Esophagus squamous epithelium (tissue), 5 donors: Measurements from ENCODE around the gene IL1A. TPM values are rescaled to one million over a fixed set of nuclear protein-coding genes. Genes with fewer than 3 reads are reported as not detected.

Experiments used
- DNase-seq: peaks from one replicate; lab custom pipeline; 2025; lab: John Stamatoyannopoulos, UW
- H3K27ac ChIP-seq, 4 donors: fragments of 200-600 bp; sonication (generic); one replicate each; pipeline ENCODE4 v1.5.1; 2016 to 2019; ENCODE audit warnings: mild to moderate bottlenecking in 1 of 4
- H3K27me3 ChIP-seq, 4 donors: fragments of 200-600 bp; sonication (generic); 1 replicate in 3 of 4; 2 replicates in 1 of 4; pipeline versions ENCODE4 v1.5.1 to v1.6.0; 2017 to 2021; ENCODE audit warnings: antibody characterized with exemption in 1 of 4
- H3K36me3 ChIP-seq, 3 donors: fragments of 200-600 bp; sonication (generic); one replicate each; pipeline ENCODE4 v1.5.1; 2016 to 2019
- H3K4me1 ChIP-seq, 3 donors: fragments of 200-600 bp; sonication (generic); one replicate each; pipeline ENCODE4 v1.5.1; 2017 to 2019
- H3K4me3 ChIP-seq, 4 donors: fragments of 200-600 bp; sonication (generic); 1 replicate in 3 of 4; 2 replicates in 1 of 4; pipeline ENCODE4 v1.5.1; 2016 to 2019; ENCODE audit warnings: mild to moderate bottlenecking in 2 of 4, moderate library complexity in 1 of 4
- H3K9me3 ChIP-seq, 3 donors: fragments of 200-600 bp; sonication (generic); one replicate each; pipeline ENCODE4 v1.5.1; 2016 to 2019
- CTCF ChIP-seq, 6 experiments: fragments of 450-650 bp in 4 of 6; fragments of 200-600 bp in 2 of 6; sonication (generic) in 2 of 6; IDR thresholded peaks; one replicate each; pipeline ENCODE4 v1.5.1; 2016 to 2019; ENCODE audit warnings: antibody characterized with exemption in 6 of 6, mild to moderate bottlenecking in 4 of 6, moderate library complexity in 4 of 6
- POLR2A ChIP-seq, 4 donors: fragments of 450-650 bp; IDR thresholded peaks; one replicate each; pipeline ENCODE4 v1.6.1; 2017; ENCODE audit warnings: antibody characterized with exemption in 4 of 4, mild to moderate bottlenecking in 4 of 4, moderate library complexity in 3 of 4
- WGBS, 2 donors: methylation state at CpG; one replicate each; pipeline ENCODE4 v1.1.5; 2018; 5-methylcytosine and 5-hydroxymethylcytosine counted together
- intact Hi-C: fragments of 100-400 bp; cut with DNase I; formaldehyde crosslinking; loops from one replicate; pipeline ENCODE4 v1.15.0; 2022
- total RNA-seq, 4 donors: library from RNA; depleted of rRNA; stranded (reverse); fragments of >200 nt; gene quantifications; one replicate each; pipeline ENCODE4 v1.1.0, GENCODE V29; 2016
- donor health status: DM: yes; HTN: yes; CAD: no.

Gene IL1A
- total RNA-seq, 4 donors from 2014 or later, result 0.53 to 37.4 (median 4.3) TPM

GRCh38 chr2:112733456-112733855, 50.8 kb downstream of the IL1A start:
- H3K9me3 ChIP-seq, result no peaks in the 10 kb centered on the region
- intact Hi-C loops, result no loop called here
- no peaks in the 10 kb centered on the region for H3K36me3 ChIP-seq
- H3K4me1 ChIP-seq, result no peaks in the 10 kb centered on the region
- TF ChIP-seq CTCF (IDR thresholded peaks at IDR 0.05) (no peak), POLR2A (IDR thresholded peaks at IDR 0.05) (no peak)
- no peak for DNase-seq
- H3K27ac ChIP-seq, result no peak overlapping the region
- no peak overlapping the region for H3K4me3 ChIP-seq
- 50 to 85% methylated on average over 1 to 3 of the region's 4 CpGs for WGBS, 2 donors
- H3K27me3 ChIP-seq, result no peaks in the 10 kb centered on the region

- intact Hi-C loops, result no loop called here
- no peaks in the 10 kb centered on the region for H3K9me3 ChIP-seq
- TF ChIP-seq POLR2A (IDR thresholded peaks at IDR 0.05) (no peak), CTCF (IDR thresholded peaks at IDR 0.05) (no peak)
- 84 to 92% methylated on average over 2 of the region's 2 CpGs for WGBS, 2 donors
- DNase-seq, result no peak
- H3K36me3 ChIP-seq, result no peaks in the 10 kb centered on the region
- H3K4me3 ChIP-seq, result no peak overlapping the region
- H3K27ac ChIP-seq, result no peak overlapping the region
- no peaks in the 10 kb centered on the region for H3K27me3 ChIP-seq
- peaks cover 0 to 6% (median 2%) of the 10 kb centered on the region in 3 donors for H3K4me1 ChIP-seq
These were observed 52.8 kb downstream of the IL1A start for GRCh38 chr2:112731479-112731878.

- intact Hi-C loops, result no loop called here
- Histone ChIP-seq H3K9me3 (no peaks in the 10 kb centered on the region), H3K27ac (no peak overlapping the region), H3K4me1 (peaks cover 0 to 11% (median 4%) of the 10 kb centered on the region in 3 donors), H3K27me3 (no peaks in the 10 kb centered on the region), H3K4me3 (no peak overlapping the region), H3K36me3 (no peaks in the 10 kb centered on the region)
- no peak for DNase-seq
- WGBS, 2 donors, result 81 to 92% methylated on average over 5 of the region's 5 CpGs
- TF ChIP-seq POLR2A (IDR thresholded peaks at IDR 0.05) (no peak), CTCF (IDR thresholded peaks at IDR 0.05) (no peak)
These were observed 53.5 kb downstream of the IL1A start for GRCh38 chr2:112730791-112731190.

- no peaks in the 10 kb centered on the region for H3K36me3 ChIP-seq
- TF ChIP-seq CTCF (IDR thresholded peaks at IDR 0.05) (no peak), POLR2A (IDR thresholded peaks at IDR 0.05) (no peak)
- WGBS, 2 donors, result 80 to 84% methylated on average over 8 of the region's 8 CpGs
- H3K27ac ChIP-seq, result no peak overlapping the region
- no peak overlapping the region for H3K4me3 ChIP-seq
- H3K9me3 ChIP-seq, result no peaks in the 10 kb centered on the region
- no peaks in the 10 kb centered on the region for H3K27me3 ChIP-seq
- intact Hi-C loops, result no loop called here
- no peak for DNase-seq
- peaks cover 0 to 11% (median 4%) of the 10 kb centered on the region in 3 donors for H3K4me1 ChIP-seq
These were observed 54.1 kb downstream of the IL1A start for GRCh38 chr2:112730216-112730615.

- DNase-seq, result no peak
- WGBS, 2 donors, result 49 to 50% methylated on average over 9 to 11 of the region's 11 CpGs
- Histone ChIP-seq H3K27ac (no peak overlapping the region), H3K4me3 (no peak overlapping the region), H3K27me3 (no peaks in the 10 kb centered on the region), H3K9me3 (no peaks in the 10 kb centered on the region), H3K36me3 (no peaks in the 10 kb centered on the region), H3K4me1 (peaks cover 0 to 11% (median 4%) of the 10 kb centered on the region in 3 donors)
- intact Hi-C loops, result loop anchor here (5.0 kb wide), 1 partner anchor 126 kb away; no protein-coding TSS in a partner anchor
- no peak for TF ChIP-seq CTCF (IDR thresholded peaks at IDR 0.05)
These were observed 55.7 kb downstream of the IL1A start for GRCh38 chr2:112728378-112729175.
